Activated CD4-positive, alpha-beta T cell treated with anti-CD3 and anti-CD28 coated beads for 36 hours (primary cell): ENCODE data around the gene DLGAP4. TPM values are rescaled to one million over a fixed set of nuclear protein-coding genes. Genes with fewer than 3 reads are reported as not detected.
A peak's percentile ranks its signal among the peaks of the same experiment; 100 is the strongest.

Experiments
- ATAC-seq: fragments of 200-7000 bp; cut with Tn5 transposase; one replicate; pipeline ENCODE4 v1.10.0; 2021; ENCODE audit warnings: mild to moderate bottlenecking, moderate library complexity
- CTCF ChIA-PET: fragments of 350-600 bp; sonication (Branson Sonifier 250); formaldehyde crosslinking; loops from one replicate; lab custom pipeline; 2021; ENCODE audit warnings: antibody characterized with exemption; lab: Charles Lee
- POLR2A ChIA-PET: fragments of 350-600 bp; sonication (Branson Sonifier 250); formaldehyde crosslinking; loops from one replicate; lab custom pipeline; 2021; ENCODE audit warnings: antibody characterized with exemption, inconsistent platforms; lab: Charles Lee
- DNase-seq: peaks from one replicate; pipeline ENCODE4 v3.0.0-alpha.2; 2020
- H3K27ac Mint-ChIP-seq: one replicate; pipeline ENCODE4 v1.8.0; 2021; ENCODE audit warnings: mixed read lengths
- H3K27me3 Mint-ChIP-seq: one replicate; pipeline ENCODE4 v1.8.0; 2021; ENCODE audit warnings: mixed read lengths
- H3K36me3 Mint-ChIP-seq: one replicate; pipeline ENCODE4 v1.8.0; 2021; ENCODE audit warnings: low read depth, mixed read lengths
- H3K4me1 Mint-ChIP-seq: one replicate; pipeline ENCODE4 v1.8.0; 2021; ENCODE audit warnings: mixed read lengths
- H3K4me3 Mint-ChIP-seq: one replicate; pipeline ENCODE4 v1.8.0; 2021; ENCODE audit warnings: mild to moderate bottlenecking, moderate library complexity, mixed read lengths
- H3K9me3 Mint-ChIP-seq: one replicate; pipeline ENCODE4 v1.8.0; 2021; ENCODE audit warnings: low read depth, mixed read lengths
- intact Hi-C, 2 experiments: fragments of 100-400 bp; cut with DNase I in 1 of 2; cut with micrococcal nuclease in 1 of 2; formaldehyde crosslinking; loops; one replicate each; pipeline versions ENCODE4 v1.14.2 to v1.15.1; 2022 to 2024; cut with DNase I, micrococcal nuclease
- total RNA-seq, 2 experiments: library from RNA; stranded (reverse); gene quantifications; one replicate each; pipeline ENCODE4 v1.2.3, GENCODE V29; 2021

Gene DLGAP4
- total RNA-seq, 2 experiments from 2014 or later: 19.0 to 21.8 TPM

DNA sequence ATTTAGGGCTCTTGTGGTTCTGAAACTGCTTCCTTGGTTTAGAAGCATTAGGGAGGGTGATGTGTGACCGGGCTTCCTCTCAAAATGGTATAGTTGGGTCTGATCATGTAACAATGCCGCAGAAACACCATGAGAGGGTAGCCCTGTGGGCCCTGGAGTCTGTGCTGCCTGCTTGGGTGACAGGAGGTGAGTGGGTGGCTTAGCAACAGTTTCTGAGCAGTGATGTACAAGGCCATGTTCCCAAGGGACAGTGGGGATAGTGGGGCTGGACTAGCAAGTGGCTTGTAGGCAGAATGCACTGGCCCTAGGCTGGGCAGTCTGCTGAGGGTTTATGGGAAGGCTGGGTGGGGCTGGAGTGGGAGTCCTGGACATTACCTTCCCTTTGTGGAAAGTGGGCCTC lies 128.2 kb downstream of the DLGAP4 start:
- DNase-seq (no peak), ATAC-seq (no peak)
- POLR2A ChIA-PET: no interaction called here
- no peaks in the 10 kb centered on the region for H3K27me3 Mint-ChIP-seq
- peaks cover 2% of the 10 kb centered on the region for H3K4me1 Mint-ChIP-seq
- intact Hi-C loops: no loop called here
- no peak overlapping the region for H3K4me3 Mint-ChIP-seq
- H3K36me3 Mint-ChIP-seq: no peaks in the 10 kb centered on the region
- H3K9me3 Mint-ChIP-seq: no peaks in the 10 kb centered on the region
- no peak overlapping the region for H3K27ac Mint-ChIP-seq
- CTCF ChIA-PET: interaction anchor here (0.7 kb wide), 1 partner anchor 223 kb away, joined by 4 read pairs; no protein-coding TSS in a partner anchor

DNA sequence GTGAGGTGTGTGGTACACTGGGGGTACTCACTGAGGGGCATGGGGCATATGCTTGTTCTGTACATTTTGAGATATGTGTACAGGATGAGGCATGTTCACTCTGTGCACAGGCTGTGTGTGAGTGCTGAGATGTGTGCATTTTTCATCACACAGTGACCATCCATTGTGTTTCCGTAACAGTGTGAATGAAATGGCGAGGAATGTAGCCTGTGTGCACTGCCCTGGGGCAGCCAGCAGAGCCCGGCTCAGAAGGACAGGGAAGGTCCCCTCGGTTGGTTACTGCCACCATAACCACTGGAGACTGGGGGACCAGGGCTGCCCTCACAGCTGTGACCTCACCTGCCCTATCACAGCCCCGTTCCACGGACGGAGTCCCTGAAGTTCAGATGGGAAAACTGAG lies 129.0 kb downstream of the DLGAP4 start:
- ChIA-PET CTCF (interaction anchor here (6.7 kb wide), 1 partner anchor 232 kb away, joined by 43 read pairs; no protein-coding TSS in a partner anchor), POLR2A (no interaction called here)
- no peaks in the 10 kb centered on the region for H3K9me3 Mint-ChIP-seq
- H3K36me3 Mint-ChIP-seq: no peaks in the 10 kb centered on the region
- no peak overlapping the region for H3K4me3 Mint-ChIP-seq
- no peak for ATAC-seq
- H3K27ac Mint-ChIP-seq: no peak overlapping the region
- intact Hi-C loops: loop anchor here in 1 of 2 experiments (5.0 kb wide), 1 partner anchor 893 kb away; the partner anchor contains the start of gene ERGIC3
- DNase-seq: no peak
- no peaks in the 10 kb centered on the region for H3K27me3 Mint-ChIP-seq
- H3K4me1 Mint-ChIP-seq: peaks cover 2% of the 10 kb centered on the region

DNA sequence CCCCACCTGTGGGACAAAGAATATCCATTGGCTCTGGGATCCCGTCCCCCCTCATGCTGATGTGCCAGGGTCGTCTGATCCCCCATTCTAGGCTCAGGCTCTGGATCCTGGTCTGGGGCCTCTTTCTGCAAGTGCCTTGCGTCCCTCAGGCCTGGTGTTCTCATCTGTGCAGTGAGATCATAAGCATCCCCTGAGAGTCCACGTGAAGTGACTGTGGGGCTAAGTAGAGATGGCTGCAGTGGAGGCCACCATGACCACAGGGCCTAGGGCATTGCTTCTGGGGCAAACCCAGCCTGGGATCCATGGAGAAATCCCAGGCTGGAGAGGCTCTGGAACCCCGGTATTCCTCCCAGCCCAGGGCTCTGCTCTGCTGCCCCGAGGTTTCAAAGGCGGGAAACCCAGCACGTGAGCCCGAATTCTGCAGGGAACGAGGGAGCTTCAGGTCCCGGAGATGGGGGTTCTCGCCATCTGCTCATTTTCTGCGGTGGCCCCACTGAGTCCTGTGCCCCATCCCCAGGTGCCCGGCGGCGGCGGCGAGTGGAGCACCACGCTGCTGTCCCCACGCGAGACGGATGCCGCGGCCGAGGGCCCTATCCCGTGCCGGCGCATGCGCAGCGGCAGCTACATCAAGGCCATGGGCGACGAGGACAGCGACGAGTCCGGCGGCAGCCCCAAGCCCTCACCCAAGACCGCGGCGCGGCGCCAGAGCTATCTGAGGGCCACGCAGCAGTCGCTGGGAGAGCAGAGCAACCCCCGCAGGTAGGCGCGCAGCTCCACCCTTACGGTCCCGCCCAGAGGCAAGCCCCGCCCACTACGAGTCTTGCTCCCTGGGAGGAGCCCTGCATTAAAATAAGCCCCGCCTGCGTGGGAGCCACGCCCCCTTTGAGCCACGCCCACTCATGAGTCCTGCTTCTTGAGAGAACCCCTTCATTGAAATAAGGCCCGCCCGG lies 129.7 kb downstream of the DLGAP4 start:
- H3K27ac Mint-ChIP-seq: no peak overlapping the region
- peaks cover 2% of the 10 kb centered on the region for H3K4me1 Mint-ChIP-seq
- CTCF ChIA-PET: interaction anchor here (0.6 to 6.7 kb wide), 3 partner anchors 57 to 279 kb away, joined by 3 to 43 read pairs (median 3); no protein-coding TSS in a partner anchor
- DNase-seq: peak; percentile 95
- H3K4me3 Mint-ChIP-seq: peak overlapping the region; percentile 51
- no peaks in the 10 kb centered on the region for H3K9me3 Mint-ChIP-seq
- peak; percentile 97 for ATAC-seq
- H3K27me3 Mint-ChIP-seq: no peaks in the 10 kb centered on the region
- no peaks in the 10 kb centered on the region for H3K36me3 Mint-ChIP-seq
- POLR2A ChIA-PET: no interaction called here
- intact Hi-C loops: loop anchor here in 1 of 2 experiments (1.0 to 5.0 kb wide), 3 partner anchors 25 to 894 kb away; partner anchors contain the start of gene ERGIC3

DNA sequence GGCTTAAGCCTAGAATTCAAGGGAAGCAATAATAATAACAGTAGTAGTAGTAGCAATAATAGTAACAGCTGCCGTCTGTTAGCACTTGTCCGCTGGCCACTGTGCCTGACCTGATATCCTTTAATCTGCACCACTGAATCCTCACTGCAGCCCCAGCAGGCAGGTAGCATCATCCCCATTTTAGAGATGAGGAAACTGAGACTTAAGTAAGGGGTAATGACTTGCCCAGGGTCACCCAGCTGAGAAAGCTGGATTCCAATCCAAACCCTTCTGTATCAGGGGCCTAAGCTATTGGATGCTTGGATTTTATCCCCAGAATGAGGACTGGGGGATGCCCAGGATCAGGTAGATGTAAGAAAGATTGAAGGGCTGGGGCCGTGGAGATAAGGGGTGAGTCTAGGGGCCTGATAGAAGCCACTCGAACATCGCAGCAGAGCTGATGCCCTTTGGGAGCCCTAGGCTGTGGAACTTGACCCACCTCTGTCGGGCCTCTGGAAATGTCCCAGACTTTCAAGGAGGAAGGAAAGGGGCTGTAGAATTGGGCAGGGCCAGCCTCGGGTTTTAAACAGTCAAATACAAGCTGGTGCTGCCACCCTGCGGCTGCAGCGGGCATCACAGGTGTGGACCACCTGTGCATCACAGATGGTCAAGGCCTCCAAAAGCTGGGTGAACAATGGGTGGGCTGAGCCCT lies 133.0 kb downstream of the DLGAP4 start:
- peak; percentile 81 for DNase-seq

DNA sequence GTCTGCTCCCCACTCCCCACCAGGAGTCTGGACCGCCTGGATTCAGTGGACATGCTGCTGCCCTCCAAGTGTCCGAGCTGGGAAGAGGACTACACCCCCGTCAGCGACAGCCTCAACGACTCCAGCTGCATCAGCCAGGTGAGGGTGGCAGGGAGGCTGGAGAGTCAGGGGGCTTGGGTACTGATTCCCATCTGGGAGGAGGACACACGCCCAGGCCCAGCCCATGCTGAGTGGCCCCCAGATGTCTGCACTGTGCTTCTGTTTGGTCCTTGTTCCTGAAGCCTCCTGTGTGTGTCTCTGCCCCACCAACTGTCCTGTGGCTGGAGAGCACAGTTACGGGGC lies 133.6 kb downstream of the DLGAP4 start:
- peaks cover 2% of the 10 kb centered on the region for H3K4me1 Mint-ChIP-seq
- H3K27me3 Mint-ChIP-seq: no peaks in the 10 kb centered on the region
- intact Hi-C loops: loop anchor here (1.0 to 10.0 kb wide), 7 partner anchors 165 to 897 kb away; partner anchors contain the start of gene ERGIC3 (in 1 of the 2)
- no peak overlapping the region for H3K4me3 Mint-ChIP-seq
- H3K36me3 Mint-ChIP-seq: no peaks in the 10 kb centered on the region
- no peaks in the 10 kb centered on the region for H3K9me3 Mint-ChIP-seq
- ChIA-PET POLR2A (no interaction called here), CTCF (interaction anchor here (0.5 to 6.7 kb wide), 28 partner anchors 8 to 873 kb away, joined by 3 to 43 read pairs (median 4); partner anchors contain the start of genes AAR2 and RAB5IF)
- H3K27ac Mint-ChIP-seq: no peak overlapping the region
- no peak for DNase-seq
- no peak for ATAC-seq

More for the DNA sequence above, 133.0 kb downstream of the DLGAP4 start:
- Mint-ChIP-seq H3K36me3 (no peaks in the 10 kb centered on the region), H3K4me1 (peaks cover 2% of the 10 kb centered on the region), H3K27ac (no peak overlapping the region), H3K27me3 (no peaks in the 10 kb centered on the region), H3K9me3 (no peaks in the 10 kb centered on the region), H3K4me3 (no peak overlapping the region)
- ChIA-PET POLR2A (no interaction called here), CTCF (interaction anchor here (0.5 to 6.7 kb wide), 34 partner anchors 8 to 449 kb away, joined by 3 to 43 read pairs (median 4); partner anchors contain the start of genes AAR2 and RAB5IF)
- intact Hi-C loops: loop anchor here (1.0 to 5.0 kb wide), 6 partner anchors 164 to 897 kb away; partner anchors contain the start of gene ERGIC3 (in 1 of the 2)
- peak; percentile 45 for ATAC-seq

DNA sequence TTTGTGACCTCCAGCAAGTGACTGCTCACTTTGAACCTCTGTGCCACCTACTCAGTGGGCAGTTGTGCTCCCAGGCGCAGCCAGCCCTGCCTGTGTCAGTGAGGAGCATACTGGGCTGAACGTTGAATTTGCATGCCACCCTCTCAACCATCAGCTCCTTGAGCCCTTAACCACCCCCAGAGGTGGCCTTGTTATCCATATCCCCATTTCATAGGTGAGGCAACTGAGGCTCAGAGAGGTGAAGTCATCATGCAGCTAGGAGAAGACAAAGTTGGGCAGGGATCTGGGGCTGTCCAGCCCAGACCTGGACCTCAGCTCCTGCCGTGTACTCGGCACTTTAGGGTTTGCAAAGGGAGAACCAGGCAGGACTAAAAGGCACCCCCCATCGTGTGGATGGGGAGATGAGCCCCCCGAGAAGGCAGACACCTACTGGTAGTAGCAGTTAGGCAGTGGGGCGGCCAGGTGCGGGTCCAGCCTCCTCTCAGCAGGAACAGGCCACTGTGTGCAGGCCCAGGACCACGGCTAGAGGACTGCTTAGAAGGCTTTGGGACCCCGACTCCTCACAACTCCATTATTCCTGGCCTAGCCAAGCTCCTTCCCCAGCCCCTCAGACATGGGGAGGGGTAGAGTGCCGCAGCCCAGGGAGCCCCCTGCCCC lies 134.4 kb downstream of the DLGAP4 start:
- peaks cover 2% of the 10 kb centered on the region for H3K4me1 Mint-ChIP-seq
- intact Hi-C loops: loop anchor here in 1 of 2 experiments (10.0 kb wide), 1 partner anchor 446 kb away; no protein-coding TSS in a partner anchor

DNA sequence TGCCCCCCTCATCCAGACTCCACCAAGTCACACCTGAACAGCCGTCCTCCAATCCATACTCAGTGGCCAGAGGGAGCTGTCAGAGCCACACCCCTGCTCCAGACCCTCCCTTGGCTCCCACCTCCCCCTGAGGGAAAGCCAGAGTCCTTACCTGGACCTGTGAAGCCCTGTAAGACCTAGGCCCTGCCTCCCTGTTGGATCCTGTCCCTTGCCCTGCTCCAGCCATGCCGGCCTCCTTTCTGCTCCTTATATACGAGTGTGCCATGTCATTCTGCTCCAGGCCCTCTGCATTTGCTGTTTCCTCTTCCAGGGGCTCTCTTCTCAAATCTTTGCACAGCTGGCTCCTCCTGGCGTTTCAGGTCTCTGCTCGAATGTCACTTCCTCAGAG lies 134.9 kb downstream of the DLGAP4 start:
- Mint-ChIP-seq H3K27ac (no peak overlapping the region), H3K4me3 (no peak overlapping the region), H3K4me1 (peaks cover 2% of the 10 kb centered on the region), H3K9me3 (no peaks in the 10 kb centered on the region), H3K27me3 (no peaks in the 10 kb centered on the region), H3K36me3 (no peaks in the 10 kb centered on the region)
- ChIA-PET CTCF (interaction anchor here (0.5 to 6.7 kb wide), 3 partner anchors 60 to 238 kb away, joined by 3 to 43 read pairs (median 3); no protein-coding TSS in a partner anchor), POLR2A (no interaction called here)
- DNase-seq (no peak), ATAC-seq (no peak)
- intact Hi-C loops: loop anchor here in 1 of 2 experiments (10.0 kb wide), 1 partner anchor 446 kb away; no protein-coding TSS in a partner anchor

More for the DNA sequence above, 134.4 kb downstream of the DLGAP4 start:
- ATAC-seq (no peak), DNase-seq (no peak)
- H3K9me3 Mint-ChIP-seq: no peaks in the 10 kb centered on the region
- ChIA-PET POLR2A (no interaction called here), CTCF (interaction anchor here (0.7 to 6.7 kb wide), 8 partner anchors 8 to 873 kb away, joined by 3 to 43 read pairs (median 3); no protein-coding TSS in a partner anchor)
- H3K27ac Mint-ChIP-seq: no peak overlapping the region
- H3K4me3 Mint-ChIP-seq: no peak overlapping the region
- no peaks in the 10 kb centered on the region for H3K36me3 Mint-ChIP-seq
- H3K27me3 Mint-ChIP-seq: no peaks in the 10 kb centered on the region

DNA sequence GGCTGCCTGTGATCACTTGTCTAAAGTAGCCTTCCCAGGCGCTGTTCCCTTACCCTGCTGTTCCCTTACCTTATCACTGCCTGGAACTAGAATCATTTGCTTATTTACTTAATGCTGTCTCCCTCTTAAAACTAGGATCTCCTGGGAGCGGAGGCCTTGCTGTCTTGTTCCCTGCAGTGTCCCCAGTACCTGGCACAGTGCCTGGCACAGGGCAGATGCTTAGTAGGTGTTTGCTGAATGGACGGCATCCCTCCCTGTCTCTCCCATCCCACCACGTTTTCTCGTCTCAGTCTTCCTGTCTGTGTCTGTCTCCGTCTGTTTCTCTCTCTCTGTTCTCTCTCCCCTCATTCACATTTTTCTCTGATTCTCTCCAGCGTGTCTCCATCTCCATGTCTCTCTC lies 135.3 kb downstream of the DLGAP4 start:
- DNase-seq (no peak), ATAC-seq (no peak)
- intact Hi-C loops: loop anchor here in 1 of 2 experiments (10.0 kb wide), 1 partner anchor 447 kb away; no protein-coding TSS in a partner anchor
- Mint-ChIP-seq H3K27me3 (no peaks in the 10 kb centered on the region), H3K27ac (no peak overlapping the region), H3K36me3 (no peaks in the 10 kb centered on the region), H3K9me3 (no peaks in the 10 kb centered on the region), H3K4me1 (peaks cover under 1% of the 10 kb centered on the region), H3K4me3 (no peak overlapping the region)
- CTCF ChIA-PET: interaction anchor here (0.5 to 6.7 kb wide), 2 partner anchors 60 to 239 kb away, joined by 3 to 43 read pairs; no protein-coding TSS in a partner anchor
- POLR2A ChIA-PET: no interaction called here

DNA sequence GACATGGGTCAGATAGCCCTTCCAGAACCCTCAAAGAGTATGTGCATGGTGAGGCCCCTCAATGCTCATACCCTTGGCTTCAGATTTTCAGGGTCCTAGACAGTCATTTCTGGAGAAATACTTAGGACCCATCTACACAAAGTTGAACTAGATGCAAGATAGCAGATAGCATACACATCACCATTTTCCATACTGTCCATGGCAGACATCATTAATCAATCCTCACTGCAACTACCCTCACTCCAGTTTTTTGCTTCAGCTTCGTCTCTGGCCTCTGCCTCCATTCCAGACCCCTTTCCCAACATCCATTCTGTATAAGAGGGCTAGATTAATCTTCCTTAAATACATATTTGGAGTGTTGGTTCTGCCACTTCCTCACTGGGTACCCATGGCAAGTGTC lies 139.7 kb downstream of the DLGAP4 start:
- CTCF ChIA-PET: no interaction called here
- Mint-ChIP-seq H3K4me3 (no peak overlapping the region), H3K36me3 (no peaks in the 10 kb centered on the region), H3K4me1 (no peaks in the 10 kb centered on the region), H3K9me3 (no peaks in the 10 kb centered on the region), H3K27me3 (no peaks in the 10 kb centered on the region), H3K27ac (no peak overlapping the region)
- intact Hi-C loops: loop anchor here in 1 of 2 experiments (10.0 kb wide), 1 partner anchor 451 kb away; no protein-coding TSS in a partner anchor
- DNase-seq (no peak), ATAC-seq (no peak)
- POLR2A ChIA-PET: no interaction called here

DNA sequence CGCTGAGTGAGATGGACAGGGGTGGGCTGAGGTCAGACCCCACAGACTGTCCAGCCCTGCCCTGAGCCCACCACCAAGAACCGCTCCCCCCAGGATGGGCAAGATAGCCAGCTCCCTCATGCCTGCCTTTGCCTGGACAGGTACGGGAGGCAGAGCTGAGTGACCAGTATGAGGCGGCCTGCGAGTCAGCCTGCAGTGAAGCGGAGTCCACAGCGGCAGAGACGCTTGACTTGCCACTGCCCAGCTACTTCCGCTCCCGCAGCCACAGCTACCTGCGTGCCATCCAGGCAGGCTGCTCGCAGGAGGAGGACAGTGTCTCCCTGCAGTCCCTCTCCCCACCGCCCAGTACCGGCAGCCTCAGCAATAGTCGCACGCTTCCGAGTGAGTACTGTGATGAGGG lies 140.4 kb downstream of the DLGAP4 start:
- no peaks in the 10 kb centered on the region for H3K27me3 Mint-ChIP-seq
- no peak overlapping the region for H3K4me3 Mint-ChIP-seq
- no peaks in the 10 kb centered on the region for H3K36me3 Mint-ChIP-seq
- H3K4me1 Mint-ChIP-seq: no peaks in the 10 kb centered on the region
- intact Hi-C loops: loop anchor here in 1 of 2 experiments (10.0 kb wide), 1 partner anchor 452 kb away; no protein-coding TSS in a partner anchor
- no peaks in the 10 kb centered on the region for H3K9me3 Mint-ChIP-seq
- DNase-seq: no peak
- ChIA-PET CTCF (interaction anchor here (0.6 to 0.7 kb wide), 2 partner anchors 18 to 402 kb away, joined by 3 read pairs; no protein-coding TSS in a partner anchor), POLR2A (no interaction called here)
- no peak overlapping the region for H3K27ac Mint-ChIP-seq
- ATAC-seq: no peak
